GM19351 (cell line): ENCODE data around the gene LSM2.
"Not testable (repeated sequence)": the region's sequence is repeated elsewhere in the genome, so short reads cannot be mapped to it uniquely, and the experiment has no call there.

Experiments used
- ATAC-seq: cut with Tn5 transposase; IDR thresholded peaks from one replicate; pipeline ENCODE4 v1.9.1; 2021; ENCODE audit warnings: mild to moderate bottlenecking, moderate library complexity; ENCODE audit not compliant: unreplicated experiment

The LSM2 gene

GRCh38 chr6:31799781-31800180 is 7.0 kb downstream of the LSM2 start:
- ATAC-seq, result no peak

- no peak for ATAC-seq
These were observed 9.2 kb downstream of the LSM2 start for GRCh38 chr6:31797588-31797987.

GRCh38 chr6:31796993-31797385 is 9.8 kb downstream of the LSM2 start:
- no peak for ATAC-seq

GRCh38 chr6:31795616-31796298 is 11.0 kb downstream of the LSM2 start, which contains the start of gene VARS1:
VARS1 (minus strand) TSS chr6:31795752; CDS start chr6:31795217, 535 bp downstream.
- ATAC-seq, result peak; percentile 79

GRCh38 chr6:31794866-31795615 is 11.7 kb downstream of the LSM2 start:
- peak; percentile 31 for ATAC-seq

GRCh38 chr6:31794294-31794865 is 12.4 kb downstream of the LSM2 start:
- no peak for ATAC-seq

- not testable (repeated sequence) for ATAC-seq
These were observed 12.9 kb downstream of the LSM2 start for GRCh38 chr6:31793927-31794245.

GRCh38 chr6:31792761-31793171 is 14.0 kb downstream of the LSM2 start:
- ATAC-seq, result no peak

- ATAC-seq, result no peak
These were observed 14.7 kb downstream of the LSM2 start for GRCh38 chr6:31792090-31792374.

- ATAC-seq, result no peak
These were observed 15.3 kb downstream of the LSM2 start for GRCh38 chr6:31791324-31792089.

- ATAC-seq, result no peak
These were observed 21.3 kb downstream of the LSM2 start for GRCh38 chr6:31785475-31785874.

GRCh38 chr6:31784098-31784925 is 22.5 kb downstream of the LSM2 start:
- no peak for ATAC-seq

- no peak for ATAC-seq
These were observed 24.5 kb downstream of the LSM2 start for GRCh38 chr6:31782126-31782855.

GRCh38 chr6:31781244-31782125 is 25.3 kb downstream of the LSM2 start:
- ATAC-seq, result no peak

GRCh38 chr6:31780507-31781243 is 26.1 kb downstream of the LSM2 start:
- ATAC-seq, result no peak

GRCh38 chr6:31779908-31780307 is 26.9 kb downstream of the LSM2 start:
- ATAC-seq, result no peak

- ATAC-seq, result no peak
These were observed 27.5 kb downstream of the LSM2 start for GRCh38 chr6:31778999-31779885.
